AG09309 (cell line): ENCODE data around the gene FBXL19.
A peak's percentile ranks its signal among the peaks of the same experiment; 100 is the strongest.

Source experiments
- DNase-seq: peaks from one replicate; pipeline ENCODE4 v3.0.0-alpha.2; 2010; ENCODE audit warnings: low read depth
- H3K4me3 ChIP-seq: 2 replicates; pipeline ENCODE4 v1.5.1; 2011; ENCODE audit warnings: mild to moderate bottlenecking, low read depth, low read length, moderate library complexity; ENCODE audit not compliant: control insufficient read depth
- CTCF ChIP-seq: IDR thresholded peaks from 2 replicates; pipeline ENCODE4 v1.5.1; 2011; ENCODE audit warnings: mild to moderate bottlenecking, low read depth, low read length, inconsistent platforms; ENCODE audit not compliant: insufficient read depth, control insufficient read depth; ENCODE audit errors: missing control alignments

FBXL19 gene

GRCh38 chr16:30992276-30992780 lies 69.0 kb downstream of the FBXL19 start:
- no peak for TF ChIP-seq CTCF
- no peak overlapping the region for H3K4me3 ChIP-seq
- no peak for DNase-seq

GRCh38 chr16:30992931-30993816 lies 69.8 kb downstream of the FBXL19 start:
- DNase-seq: no peak
- no peak for TF ChIP-seq CTCF
- no peak overlapping the region for H3K4me3 ChIP-seq

GRCh38 chr16:30995927-30996323 lies 72.6 kb downstream of the FBXL19 start:
- DNase-seq: no peak
- no peak overlapping the region for H3K4me3 ChIP-seq
- TF ChIP-seq CTCF: no peak

- TF ChIP-seq CTCF: no peak
- no peak for DNase-seq
- peak overlapping the region; percentile 53 for H3K4me3 ChIP-seq
Measured at GRCh38 chr16:30996324-30996984, 73.1 kb downstream of the FBXL19 start.

GRCh38 chr16:30996985-30997724 lies 73.8 kb downstream of the FBXL19 start:
- no peak for TF ChIP-seq CTCF
- no peak for DNase-seq
- H3K4me3 ChIP-seq: peak overlapping the region; percentile 53

GRCh38 chr16:30997725-30998711 lies 74.6 kb downstream of the FBXL19 start:
- H3K4me3 ChIP-seq: peak overlapping the region; percentile 53
- TF ChIP-seq CTCF: no peak
- DNase-seq: no peak
